HG02973 (cell line): ENCODE measurements around the gene OSBPL9.
"Not testable (repeated sequence)": the region's sequence is repeated elsewhere in the genome, so short reads cannot be mapped to it uniquely, and the experiment has no call there.

Source experiments
- ATAC-seq: cut with Tn5 transposase; IDR thresholded peaks from one replicate; pipeline ENCODE4 v1.9.1; 2021; ENCODE audit warnings: moderate library complexity; ENCODE audit not compliant: unreplicated experiment

The OSBPL9 gene

DNA sequence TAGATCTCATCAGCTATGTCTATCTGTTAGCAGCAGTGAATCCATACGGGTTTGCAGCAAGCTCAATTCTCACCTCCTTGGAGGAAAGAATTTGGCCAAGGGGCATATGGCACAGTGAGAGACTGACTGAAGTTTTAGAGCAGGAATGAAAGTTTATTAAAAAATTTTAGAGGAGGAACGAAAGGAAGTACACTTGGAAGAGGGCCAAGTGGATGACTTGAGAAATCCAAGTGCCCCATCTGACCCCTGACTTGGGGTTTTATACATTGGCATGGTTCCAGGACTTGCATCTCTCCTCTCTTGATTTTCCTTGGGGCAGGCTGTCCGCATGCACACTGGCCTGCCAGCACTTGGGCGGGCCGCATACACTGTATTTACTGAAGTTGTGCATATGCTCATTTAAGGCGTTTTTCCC, 9.2 kb upstream of the OSBPL9 start:
- ATAC-seq = no peak

DNA sequence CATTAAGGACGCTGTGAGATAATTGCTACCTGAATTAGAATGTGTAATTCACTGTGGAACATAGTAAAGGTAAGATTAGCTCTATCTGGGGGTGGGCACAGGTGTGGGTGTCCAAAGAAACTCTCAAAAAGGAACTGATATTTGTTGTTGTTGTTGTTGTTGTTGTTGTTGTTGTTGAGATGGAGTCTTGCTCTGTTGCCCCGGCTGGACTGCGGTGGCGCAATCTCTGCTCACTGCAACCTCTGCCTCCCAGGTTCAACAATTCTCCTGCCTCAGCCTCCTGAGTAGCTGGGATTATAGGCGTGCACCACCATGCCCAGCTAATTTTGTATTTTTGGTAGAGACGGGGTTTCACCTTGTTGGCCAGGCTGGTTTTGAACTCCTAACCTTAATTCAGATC, 6.8 kb upstream of the OSBPL9 start:
- ATAC-seq = not testable (repeated sequence)

DNA sequence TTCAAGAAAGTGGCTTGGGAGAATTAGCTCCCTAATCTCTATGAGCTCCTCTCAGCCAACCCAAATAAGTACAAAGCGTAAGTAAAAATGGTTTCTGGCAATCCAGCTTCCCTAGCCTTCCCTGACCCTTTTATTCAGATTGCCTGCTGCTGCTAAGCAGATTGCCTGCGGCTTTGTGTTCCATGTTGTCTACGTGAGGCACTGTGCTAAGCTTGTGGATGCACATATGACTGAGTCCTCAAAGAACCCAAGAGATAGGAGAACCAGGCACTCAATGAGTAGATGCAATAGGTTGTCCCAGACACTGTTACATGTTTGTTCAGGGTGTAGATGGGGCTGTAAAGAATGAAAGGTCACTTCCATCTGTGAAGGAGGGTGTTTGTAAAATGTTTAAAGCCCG, 6.3 kb upstream of the OSBPL9 start:
- ATAC-seq = no peak

DNA sequence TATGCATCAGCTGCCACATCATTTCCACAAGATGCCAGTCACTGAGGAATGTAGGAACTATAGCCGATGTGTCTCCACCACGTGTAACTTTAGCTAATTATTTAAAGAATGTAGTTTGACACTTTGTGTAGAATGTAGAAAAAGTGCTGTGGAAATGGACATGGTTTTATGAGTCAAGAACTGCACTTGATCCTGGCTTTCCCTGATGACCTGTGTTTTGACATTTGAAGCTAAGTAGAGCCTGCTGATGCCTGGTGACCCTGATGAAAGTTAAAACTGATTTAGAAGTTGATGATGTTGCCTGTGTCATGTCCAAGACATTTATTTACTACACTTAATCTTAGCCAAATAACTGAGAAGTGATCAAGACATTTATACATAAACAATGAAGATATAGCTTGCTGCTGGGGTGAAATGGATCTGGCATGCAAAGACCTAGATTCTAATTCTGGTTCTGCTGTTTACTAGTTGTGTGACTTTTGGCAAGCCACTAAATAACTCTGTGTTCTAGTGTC, 4.4 kb upstream of the OSBPL9 start:
- no peak for ATAC-seq

DNA sequence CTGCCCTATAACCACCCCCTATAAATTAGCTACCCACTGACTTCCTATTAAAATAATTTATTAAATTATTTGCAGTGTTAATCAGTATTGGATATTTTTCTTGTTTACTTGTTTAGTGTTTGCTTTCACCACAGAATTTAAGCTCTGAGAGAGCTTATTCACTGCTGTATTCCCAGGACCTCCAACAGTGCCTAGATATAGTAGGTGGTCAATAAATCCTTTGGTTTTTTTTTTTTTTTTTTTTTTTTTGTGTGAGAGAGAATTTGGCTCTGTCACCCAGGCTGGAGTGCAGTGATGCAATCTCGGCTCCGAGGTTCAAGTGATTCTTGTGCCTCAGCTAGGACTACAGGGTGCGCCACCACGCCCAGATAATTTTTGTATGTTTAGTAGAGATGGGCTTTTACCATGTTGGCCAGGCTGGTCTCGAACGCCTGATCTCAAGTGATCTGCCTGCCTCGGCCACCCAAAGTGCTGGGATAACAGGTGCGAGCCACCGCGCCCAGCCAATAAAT, 1.1 kb upstream of the OSBPL9 start:
- ATAC-seq = no peak

DNA sequence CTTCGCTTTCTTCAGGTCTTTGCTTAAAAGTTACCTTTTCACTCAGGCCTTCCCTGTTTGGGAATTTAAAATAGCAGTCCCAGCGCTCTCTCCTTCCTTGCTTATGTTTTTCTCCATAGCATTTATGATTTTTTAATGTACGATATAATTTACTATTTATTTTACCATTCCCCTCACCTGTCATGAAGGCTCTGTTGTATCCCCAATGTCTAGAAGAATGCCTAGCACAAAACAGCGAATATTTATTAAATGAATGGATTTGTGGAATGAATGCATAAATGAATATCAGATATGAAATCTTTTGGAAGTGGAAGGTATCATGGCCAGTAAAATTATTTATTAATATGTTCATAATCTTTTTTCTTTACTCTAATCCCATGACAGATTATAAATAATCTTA, 402 bp upstream of the OSBPL9 start:
- no peak for ATAC-seq

DNA sequence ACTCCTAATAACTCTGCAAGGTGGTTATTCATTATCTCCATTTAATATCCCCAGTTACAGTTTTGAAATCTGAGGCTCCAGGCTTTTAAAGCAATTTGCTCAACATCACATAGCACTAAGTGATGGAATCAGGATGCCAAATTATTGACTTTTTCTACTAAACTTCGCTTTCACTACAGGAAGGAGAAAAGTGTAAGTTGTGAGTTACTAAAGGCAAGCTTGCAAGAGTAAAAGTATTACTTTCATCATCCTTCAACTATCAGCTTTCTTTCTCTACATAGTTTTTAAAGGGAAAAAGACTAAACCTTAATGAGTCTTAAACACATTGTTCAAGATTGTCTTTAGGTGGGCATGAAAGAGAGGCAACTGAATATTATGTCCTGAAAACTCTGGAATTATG, 1.8 kb downstream of the OSBPL9 start:
- no peak for ATAC-seq

DNA sequence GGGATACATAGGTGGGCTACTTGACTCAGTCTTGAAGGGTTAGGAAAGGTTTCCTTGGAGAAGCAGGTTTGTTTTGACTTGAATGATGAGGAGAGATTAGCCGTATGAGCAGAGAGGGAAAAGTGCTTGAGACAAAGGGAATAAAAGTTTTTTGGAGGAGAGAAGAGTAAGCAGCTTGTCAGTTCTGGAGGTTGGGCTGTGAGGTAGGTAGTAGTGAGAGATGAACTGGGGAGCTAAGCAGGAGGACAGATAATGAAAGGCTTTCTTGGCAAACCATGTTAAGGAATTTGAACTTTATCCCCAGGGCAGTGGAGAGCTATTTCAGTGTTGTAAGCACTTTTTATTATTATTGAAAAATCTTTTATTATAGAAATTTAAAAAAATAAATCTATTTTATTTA, 3.6 kb downstream of the OSBPL9 start:
- no peak for ATAC-seq

DNA sequence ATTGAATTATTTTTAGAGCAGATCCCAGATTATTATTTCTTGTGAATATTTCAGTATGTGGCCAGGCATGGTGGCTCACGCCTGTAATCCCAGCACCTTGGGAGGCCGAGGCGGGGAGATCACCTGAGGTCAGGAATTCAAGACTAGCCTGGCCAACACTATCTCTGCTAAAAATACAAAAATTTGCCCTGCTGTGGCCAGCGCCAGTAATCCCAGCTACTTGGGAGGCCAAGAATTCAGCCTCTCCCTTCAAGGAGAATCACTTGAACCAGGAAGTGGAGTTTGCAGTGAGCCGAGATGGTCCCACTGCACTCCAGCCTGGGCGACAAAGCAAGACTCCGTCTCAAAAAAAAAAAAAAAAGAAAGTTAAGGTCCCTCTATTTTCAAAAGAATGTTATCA, 4.3 kb downstream of the OSBPL9 start:
- ATAC-seq = no peak

DNA sequence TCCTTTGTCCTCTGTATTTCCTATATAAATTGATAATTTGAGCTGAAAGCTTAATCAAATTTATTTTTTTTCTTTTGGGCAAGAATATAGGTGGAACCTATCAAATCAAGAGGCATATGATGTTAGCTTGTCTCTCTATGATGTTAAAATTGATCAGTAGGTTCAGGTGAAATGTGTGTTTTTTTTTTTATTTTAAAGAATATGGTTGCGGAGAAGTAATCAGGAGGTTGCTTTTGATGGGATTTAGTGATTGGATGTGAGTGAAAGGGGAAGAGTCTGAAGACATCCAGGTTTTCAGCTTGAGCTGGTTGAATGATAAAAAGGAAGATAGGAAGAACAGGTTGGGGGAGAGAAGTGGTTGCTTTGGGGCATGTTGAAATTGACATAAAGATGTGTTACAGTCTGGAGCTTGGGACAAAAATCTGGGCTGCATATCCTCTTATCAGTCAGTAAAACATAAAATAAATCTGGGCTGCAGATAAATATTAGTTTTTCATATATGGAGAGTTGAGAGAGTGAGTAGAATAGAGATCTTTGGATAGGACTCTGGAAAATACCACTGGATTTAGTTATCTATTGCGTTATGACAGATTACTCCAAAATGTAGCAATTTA, 5.1 kb downstream of the OSBPL9 start:
- ATAC-seq = no peak

DNA sequence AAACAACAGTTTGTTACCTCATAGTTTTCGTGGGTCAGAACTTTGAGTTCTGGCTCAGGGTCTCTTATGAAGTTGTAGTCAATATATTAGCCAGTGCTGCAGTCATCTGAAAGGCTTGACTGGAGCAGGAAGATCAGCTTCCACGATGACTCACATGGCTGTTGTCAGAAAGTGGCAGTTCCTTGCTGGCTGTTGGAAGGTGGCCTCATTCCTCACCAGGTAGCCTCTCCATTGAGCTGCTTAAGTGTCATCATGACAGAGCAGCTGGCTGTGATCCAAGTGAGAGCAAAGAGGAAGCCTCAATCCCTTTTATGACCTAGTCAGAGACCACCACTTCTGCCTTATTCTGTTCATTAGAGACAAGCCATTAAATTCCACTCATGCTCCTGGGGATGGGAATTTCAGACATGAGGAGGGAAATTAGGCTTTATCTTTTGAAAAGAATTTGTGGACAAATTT, 5.6 kb downstream of the OSBPL9 start:
- ATAC-seq = no peak

DNA sequence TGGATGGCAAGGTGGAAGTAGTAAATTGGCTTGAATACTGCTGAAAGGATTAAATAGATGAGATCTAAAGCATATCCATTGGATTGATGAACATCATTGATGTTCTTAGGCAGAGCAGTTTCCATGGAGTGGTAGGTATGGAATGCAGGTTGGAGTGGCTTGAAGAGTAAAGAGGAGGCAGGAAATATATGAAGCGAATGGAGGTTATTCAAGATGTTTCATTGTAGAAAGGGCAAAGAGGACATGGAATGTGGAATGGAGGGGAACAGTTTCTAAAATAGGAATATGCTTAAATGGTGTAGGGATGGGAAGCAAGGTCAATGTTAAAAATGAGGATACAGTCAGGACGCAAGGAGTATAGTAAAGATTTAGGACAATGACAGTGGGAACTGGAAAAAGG, 6.1 kb downstream of the OSBPL9 start:
- no peak for ATAC-seq

DNA sequence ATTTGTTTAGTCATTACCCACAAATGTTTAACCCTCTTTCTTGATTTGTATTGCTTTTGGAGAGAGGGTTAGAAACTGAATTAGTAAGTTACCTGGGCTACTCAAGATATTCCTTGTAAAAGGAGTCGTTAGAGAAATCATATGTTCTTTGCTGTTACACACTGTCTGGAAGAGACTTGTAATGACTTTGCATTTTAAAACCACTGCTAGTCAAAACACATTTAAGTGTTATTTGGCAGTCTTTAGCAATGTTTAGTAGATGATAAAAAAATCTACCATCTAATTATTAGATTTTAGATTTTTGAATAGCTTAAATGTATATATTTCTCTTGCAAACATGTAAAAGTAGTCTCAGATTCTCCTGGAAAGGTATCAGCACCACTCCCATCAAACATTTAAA, 6.6 kb downstream of the OSBPL9 start:
- no peak for ATAC-seq

DNA sequence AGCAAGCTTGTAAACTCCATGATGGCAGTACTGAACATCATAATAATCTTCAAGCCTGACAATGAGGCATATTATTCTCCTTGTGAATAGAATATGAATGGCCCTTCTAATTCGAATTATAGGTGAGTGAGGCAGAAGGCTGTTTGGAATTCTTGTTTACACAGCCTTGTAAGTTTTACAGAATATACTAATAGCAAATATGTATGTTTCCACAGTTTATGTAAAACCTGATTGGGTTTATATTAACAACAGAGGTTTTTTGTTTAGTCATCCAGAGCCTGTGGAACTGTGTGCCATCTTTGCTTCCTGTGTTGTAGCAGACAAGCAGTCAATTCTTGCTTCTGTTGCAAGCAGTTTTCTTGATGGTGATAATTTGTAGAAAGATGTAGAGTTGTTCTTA, 8.0 kb downstream of the OSBPL9 start:
- ATAC-seq = no peak

DNA sequence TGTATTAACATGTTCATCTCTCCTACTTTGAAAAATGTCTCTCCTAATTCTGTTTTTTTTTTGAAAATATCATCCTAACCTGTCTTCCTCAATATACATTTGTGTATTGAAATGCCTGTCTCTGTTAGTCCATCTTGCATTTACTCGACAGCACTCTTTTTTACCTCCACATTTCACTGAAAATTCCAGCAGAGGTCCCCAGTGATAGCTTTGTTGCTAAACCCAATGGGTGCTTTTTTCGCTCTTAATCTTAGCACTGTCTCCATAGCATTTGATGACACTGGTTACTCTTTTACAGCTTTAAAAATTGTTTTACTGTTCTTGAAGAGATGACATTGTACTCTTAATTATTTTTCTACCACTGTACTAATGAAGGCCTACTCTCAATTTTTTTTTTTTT, 10.8 kb downstream of the OSBPL9 start:
- no peak for ATAC-seq

DNA sequence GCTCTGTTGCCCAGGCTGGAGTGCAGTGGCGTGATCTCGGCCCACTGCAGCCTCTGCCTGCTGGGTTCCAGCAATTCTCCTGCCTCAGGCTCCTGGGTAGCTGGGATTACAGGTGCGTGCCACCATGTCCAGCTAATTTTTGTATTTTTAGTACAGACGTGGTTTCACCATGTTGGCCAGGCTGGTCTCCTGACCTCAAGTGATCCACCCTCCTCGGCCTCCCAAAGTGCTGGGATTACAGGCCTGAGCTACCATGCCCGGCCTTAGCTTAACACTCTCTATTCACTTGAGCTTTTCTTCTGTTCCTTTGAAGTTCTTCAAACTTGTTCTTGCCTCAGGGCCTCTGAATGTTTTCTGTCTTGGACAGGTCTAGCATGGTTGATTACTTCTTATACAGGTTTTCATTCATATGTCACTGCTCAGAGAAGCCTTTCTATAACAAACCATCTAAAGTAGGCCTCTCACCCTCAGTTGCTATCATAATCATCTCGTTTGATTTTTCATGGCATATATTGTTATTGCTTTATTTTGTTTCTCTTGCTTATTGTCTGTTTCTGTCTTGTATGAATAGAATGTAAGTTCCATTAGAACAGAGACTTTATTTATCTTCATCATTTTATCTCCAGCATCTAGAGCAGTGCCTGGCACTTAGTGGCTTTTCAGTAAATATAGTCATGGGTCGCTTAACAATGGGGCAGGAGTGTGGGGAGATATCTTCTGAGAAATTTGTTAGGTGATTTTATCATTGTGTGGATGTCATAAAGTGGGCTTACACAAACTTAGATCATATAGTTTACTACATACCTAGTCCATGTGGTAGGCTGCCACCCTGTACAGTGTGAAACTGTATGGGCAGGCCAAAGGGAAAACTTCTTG, 12.1 kb downstream of the OSBPL9 start:
- ATAC-seq = no peak

DNA sequence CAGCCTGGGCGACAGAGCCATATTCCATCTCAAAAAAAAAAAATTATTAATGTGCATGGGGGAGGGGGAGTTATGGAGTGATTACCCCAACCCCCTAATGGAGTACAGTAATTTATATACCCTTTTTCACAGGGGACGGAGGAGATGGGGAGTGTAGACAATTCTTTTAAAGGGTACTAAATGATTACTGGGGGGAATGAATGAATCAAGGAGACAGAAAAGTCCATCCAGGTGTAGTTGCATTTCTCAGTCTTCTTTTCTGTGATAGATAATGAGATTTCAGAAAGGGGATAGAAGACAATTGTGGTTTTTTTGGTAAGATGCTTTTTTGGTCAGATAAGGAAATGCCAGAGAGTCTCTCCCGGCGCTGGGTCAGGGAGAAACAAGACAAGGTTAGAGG, 13.0 kb downstream of the OSBPL9 start:
- ATAC-seq = no peak

DNA sequence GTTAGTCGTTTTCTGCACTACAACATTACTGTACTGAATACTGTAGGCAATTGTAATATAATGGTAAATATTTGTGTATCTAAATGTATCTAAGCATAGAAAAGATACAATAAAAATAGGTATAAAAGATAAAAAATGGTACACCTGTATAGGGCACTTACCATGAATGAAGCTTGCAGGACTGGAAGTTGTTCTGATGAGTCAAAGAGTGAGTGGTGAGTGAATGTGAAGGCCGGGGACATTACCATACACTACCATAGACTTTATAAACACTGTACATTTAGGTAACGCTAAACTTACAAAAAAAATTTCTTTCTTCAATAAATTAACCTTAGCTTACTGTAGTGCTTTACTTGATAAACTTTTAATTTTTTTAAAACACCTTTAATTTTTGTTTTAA, 13.5 kb downstream of the OSBPL9 start:
- ATAC-seq = no peak

DNA sequence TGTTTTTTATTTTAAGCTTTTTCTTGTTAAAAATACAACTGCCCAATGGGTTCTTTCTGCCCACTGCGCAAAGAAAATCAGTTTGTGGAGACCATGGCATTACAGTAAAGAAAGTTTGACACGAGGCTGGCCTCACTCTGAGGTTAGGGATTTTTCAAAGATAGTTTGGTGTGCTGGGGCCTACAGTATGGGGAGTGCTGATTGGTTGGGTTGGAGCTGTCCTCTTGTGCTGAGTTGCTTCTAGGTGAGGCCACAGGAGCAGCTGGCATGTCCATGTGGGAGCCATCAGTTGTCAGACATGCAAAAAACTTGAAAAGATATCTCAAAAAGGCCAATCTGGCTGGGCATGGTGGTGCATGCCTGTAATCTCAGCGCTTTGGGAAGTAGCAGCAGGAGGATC, 14.0 kb downstream of the OSBPL9 start:
- ATAC-seq = no peak

DNA sequence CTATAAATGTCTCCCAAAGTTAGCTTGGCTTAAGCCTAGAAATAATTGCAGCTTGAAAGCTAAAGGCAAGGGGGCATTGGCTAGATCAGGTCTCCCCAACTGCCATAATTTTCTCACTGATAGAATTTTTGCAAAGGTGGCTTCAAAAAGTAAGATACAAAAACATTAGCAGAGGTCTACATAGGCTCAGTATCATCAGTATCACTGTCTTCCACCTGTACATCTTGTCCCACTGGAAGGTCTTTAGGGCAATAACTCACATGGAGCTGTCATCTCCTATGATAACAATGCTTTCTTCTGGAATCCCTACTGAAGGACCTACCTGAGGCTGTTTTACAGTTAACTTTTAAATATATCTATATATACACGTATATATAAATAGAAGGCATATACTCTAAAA, 14.9 kb downstream of the OSBPL9 start:
- ATAC-seq = no peak

DNA sequence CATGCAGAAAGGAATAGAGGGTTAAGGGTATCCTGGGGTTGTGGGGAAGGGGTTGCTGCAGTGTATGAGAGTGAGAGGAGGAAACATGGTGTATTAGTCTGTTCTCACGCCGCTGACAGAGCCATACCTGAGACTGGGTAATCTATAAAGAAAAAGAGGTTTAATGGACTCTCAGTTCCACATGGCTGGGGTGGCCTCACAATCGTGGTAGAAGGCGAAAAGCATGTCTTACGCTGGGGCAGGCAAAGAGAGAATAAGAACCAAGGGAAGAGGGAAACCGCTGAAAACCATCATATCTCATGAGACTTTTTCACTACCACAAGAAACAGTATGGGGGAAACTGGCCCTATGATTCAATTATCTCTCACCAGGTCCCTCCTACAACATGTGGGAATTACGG, 17.7 kb downstream of the OSBPL9 start:
- ATAC-seq = no peak

DNA sequence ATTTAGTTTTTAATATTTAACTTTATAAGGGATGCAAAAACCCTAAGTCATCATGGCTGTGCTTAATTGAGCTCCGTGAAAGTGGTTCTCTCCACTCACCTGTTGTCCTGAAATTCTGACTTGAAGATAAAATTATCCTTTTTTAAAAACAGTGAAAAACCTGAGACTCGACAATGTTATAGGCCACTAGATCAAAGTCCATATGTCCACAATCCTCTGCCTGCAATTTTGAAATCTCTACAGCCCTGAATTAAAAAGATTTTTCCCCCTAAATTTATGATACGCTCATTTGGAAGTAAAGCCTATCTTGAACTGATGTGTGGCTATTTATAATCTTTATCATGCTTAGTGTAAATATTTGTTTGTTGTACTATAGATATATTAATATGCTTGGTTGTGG, 18.7 kb downstream of the OSBPL9 start:
- no peak for ATAC-seq
